ENCODE data around the gene VPS35.

The VPS35 gene

DNA sequence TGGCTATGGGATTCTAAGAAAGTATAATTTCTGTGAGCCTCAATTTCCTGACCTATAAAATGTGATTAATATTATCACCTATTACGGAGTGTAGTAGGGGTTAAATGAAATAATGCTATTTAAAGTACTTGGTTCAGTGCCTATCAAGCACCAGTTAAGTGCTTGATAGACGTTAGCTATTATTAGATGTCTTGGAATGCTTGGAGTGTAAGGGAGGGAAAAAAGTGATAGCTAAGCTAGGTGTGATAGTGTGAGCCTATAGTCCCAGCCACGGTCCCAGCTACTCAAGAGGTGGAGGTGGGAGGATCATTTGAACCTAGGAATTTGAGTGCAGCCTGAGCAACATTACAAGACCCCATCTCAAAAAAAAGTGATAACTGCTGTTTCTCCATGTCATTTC, 8.0 kb upstream of the VPS35 start:
- no peaks in the 10 kb centered on the region for H3K9me3 ChIP-seq (ENCODE audit: insufficient read depth, low read depth, low read length)
- H3K4me1 ChIP-seq (ENCODE audit: insufficient read depth, low read length, poor library complexity, severe bottlenecking) = peaks cover 3% of the 10 kb centered on the region
- peaks cover 16% of the 10 kb centered on the region for H3K79me2 ChIP-seq (ENCODE audit: insufficient read depth, low read length)
- H3K4me3 ChIP-seq (ENCODE audit: low read length, poor library complexity, severe bottlenecking) = no peak overlapping the region
- no peak overlapping the region for H2AFZ ChIP-seq (ENCODE audit: low read length)
- H3K36me3 ChIP-seq (ENCODE audit: insufficient read depth, low read length) = peaks cover 45% of the 10 kb centered on the region
- peaks cover 15% of the 10 kb centered on the region for H4K20me1 ChIP-seq (ENCODE audit: insufficient read depth, low read length, poor library complexity, severe bottlenecking)
- no peak overlapping the region for H3K9ac ChIP-seq (ENCODE audit: low read depth, low read length, poor library complexity, severe bottlenecking)
- no peaks in the 10 kb centered on the region for H3F3A ChIP-seq (ENCODE audit: low read depth)
- TF ChIP-seq EZH2phosphoT487 (IDR thresholded peaks at IDR 0.05; ENCODE audit: borderline replicate concordance) = no peak
- TF ChIP-seq, protein P1, sequence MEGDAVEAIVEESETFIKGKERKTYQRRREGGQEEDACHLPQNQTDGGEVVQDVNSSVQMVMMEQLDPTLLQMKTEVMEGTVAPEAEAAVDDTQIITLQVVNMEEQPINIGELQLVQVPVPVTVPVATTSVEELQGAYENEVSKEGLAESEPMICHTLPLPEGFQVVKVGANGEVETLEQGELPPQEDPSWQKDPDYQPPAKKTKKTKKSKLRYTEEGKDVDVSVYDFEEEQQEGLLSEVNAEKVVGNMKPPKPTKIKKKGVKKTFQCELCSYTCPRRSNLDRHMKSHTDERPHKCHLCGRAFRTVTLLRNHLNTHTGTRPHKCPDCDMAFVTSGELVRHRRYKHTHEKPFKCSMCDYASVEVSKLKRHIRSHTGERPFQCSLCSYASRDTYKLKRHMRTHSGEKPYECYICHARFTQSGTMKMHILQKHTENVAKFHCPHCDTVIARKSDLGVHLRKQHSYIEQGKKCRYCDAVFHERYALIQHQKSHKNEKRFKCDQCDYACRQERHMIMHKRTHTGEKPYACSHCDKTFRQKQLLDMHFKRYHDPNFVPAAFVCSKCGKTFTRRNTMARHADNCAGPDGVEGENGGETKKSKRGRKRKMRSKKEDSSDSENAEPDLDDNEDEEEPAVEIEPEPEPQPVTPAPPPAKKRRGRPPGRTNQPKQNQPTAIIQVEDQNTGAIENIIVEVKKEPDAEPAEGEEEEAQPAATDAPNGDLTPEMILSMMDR (conservative IDR thresholded peaks at IDR 0.05; ENCODE audit: low read length) = no peak
- H3K9me2 ChIP-seq (replicated peaks; ENCODE audit: low read depth, low read length) = no peaks in the 10 kb centered on the region
- no peaks in the 10 kb centered on the region for H3K27me3 ChIP-seq (ENCODE audit: insufficient read depth, low read length, poor library complexity, severe bottlenecking)
- no peak overlapping the region for H3K4me2 ChIP-seq (ENCODE audit: low read depth, low read length, poor library complexity, severe bottlenecking)

DNA sequence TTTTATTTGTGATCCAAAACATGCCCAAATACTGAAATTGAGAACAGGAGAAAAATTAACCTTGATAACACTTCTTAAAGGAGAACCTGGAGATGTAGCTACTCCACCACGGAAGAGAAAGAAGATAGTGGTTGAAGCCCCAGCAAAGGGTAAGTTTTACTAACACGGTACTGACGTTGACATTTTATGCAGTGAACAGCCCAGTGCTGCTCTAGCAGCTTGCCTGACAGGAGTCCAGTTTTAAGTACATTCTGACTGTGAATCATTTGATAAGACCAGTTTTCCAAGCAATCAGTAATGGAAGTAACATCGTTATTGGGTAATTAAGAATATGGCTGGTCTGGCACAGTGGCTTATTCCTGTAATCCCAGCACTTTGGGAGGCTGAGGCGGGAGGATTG, 7.0 kb upstream of the VPS35 start:
- Histone ChIP-seq H3K4me2 (ENCODE audit: low read depth, low read length, poor library complexity, severe bottlenecking) (no peak overlapping the region), H3K27me3 (ENCODE audit: insufficient read depth, low read length, poor library complexity, severe bottlenecking) (no peaks in the 10 kb centered on the region), H3K4me3 (ENCODE audit: low read length, poor library complexity, severe bottlenecking) (no peak overlapping the region), H3K9ac (ENCODE audit: low read depth, low read length, poor library complexity, severe bottlenecking) (no peak overlapping the region), H3K79me2 (ENCODE audit: insufficient read depth, low read length) (peaks cover 26% of the 10 kb centered on the region), H3K9me2 (replicated peaks; ENCODE audit: low read depth, low read length) (no peaks in the 10 kb centered on the region), H3K36me3 (ENCODE audit: insufficient read depth, low read length) (peaks cover 45% of the 10 kb centered on the region), H2AFZ (ENCODE audit: low read length) (no peak overlapping the region), H3K9me3 (ENCODE audit: insufficient read depth, low read depth, low read length) (no peaks in the 10 kb centered on the region), H3K4me1 (ENCODE audit: insufficient read depth, low read length, poor library complexity, severe bottlenecking) (peaks cover 13% of the 10 kb centered on the region), H4K20me1 (ENCODE audit: insufficient read depth, low read length, poor library complexity, severe bottlenecking) (peaks cover 25% of the 10 kb centered on the region), H3F3A (ENCODE audit: low read depth) (no peaks in the 10 kb centered on the region)
- TF ChIP-seq, protein P1 (conservative IDR thresholded peaks at IDR 0.05; ENCODE audit: low read length) = no peak
- TF ChIP-seq EZH2phosphoT487 (IDR thresholded peaks at IDR 0.05; ENCODE audit: borderline replicate concordance) = no peak

DNA sequence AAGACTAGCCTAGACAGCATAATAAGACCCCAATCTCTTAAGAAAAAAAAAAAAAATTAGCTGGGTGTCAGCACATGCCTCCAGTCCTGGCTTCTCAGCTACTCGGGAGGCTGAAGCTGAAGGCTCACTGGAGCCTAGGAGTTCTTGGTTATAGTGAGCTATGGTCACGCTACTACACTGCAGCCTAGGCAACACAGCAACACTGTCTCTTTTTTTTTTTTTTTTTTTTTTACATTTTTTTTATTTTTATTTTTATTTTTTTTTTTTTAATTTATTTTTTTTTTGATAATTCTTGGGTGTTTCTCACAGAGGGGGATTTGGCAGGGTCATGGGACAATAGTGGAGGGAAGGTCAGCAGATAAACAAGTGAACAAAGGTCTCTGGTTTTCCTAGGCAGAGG, 4.6 kb upstream of the VPS35 start:
- peaks cover 18% of the 10 kb centered on the region for H3K4me1 ChIP-seq (ENCODE audit: insufficient read depth, low read length, poor library complexity, severe bottlenecking)
- H4K20me1 ChIP-seq (ENCODE audit: insufficient read depth, low read length, poor library complexity, severe bottlenecking) = peaks cover 34% of the 10 kb centered on the region
- no peaks in the 10 kb centered on the region for H3K9me3 ChIP-seq (ENCODE audit: insufficient read depth, low read depth, low read length)
- TF ChIP-seq, protein P1 (conservative IDR thresholded peaks at IDR 0.05; ENCODE audit: low read length) = no peak
- TF ChIP-seq EZH2phosphoT487 (IDR thresholded peaks at IDR 0.05; ENCODE audit: borderline replicate concordance) = no peak
- no peak overlapping the region for H3K9ac ChIP-seq (ENCODE audit: low read depth, low read length, poor library complexity, severe bottlenecking)
- H3K36me3 ChIP-seq (ENCODE audit: insufficient read depth, low read length) = peaks cover 45% of the 10 kb centered on the region
- H3K27me3 ChIP-seq (ENCODE audit: insufficient read depth, low read length, poor library complexity, severe bottlenecking) = no peaks in the 10 kb centered on the region
- H3F3A ChIP-seq (ENCODE audit: low read depth) = no peaks in the 10 kb centered on the region
- H3K9me2 ChIP-seq (replicated peaks; ENCODE audit: low read depth, low read length) = no peaks in the 10 kb centered on the region
- H2AFZ ChIP-seq (ENCODE audit: low read length) = no peak overlapping the region
- peaks cover 36% of the 10 kb centered on the region for H3K79me2 ChIP-seq (ENCODE audit: insufficient read depth, low read length)
- no peak overlapping the region for H3K4me3 ChIP-seq (ENCODE audit: low read length, poor library complexity, severe bottlenecking)
- no peak overlapping the region for H3K4me2 ChIP-seq (ENCODE audit: low read depth, low read length, poor library complexity, severe bottlenecking)

All from Loucy (cell line).